HEK293 (cell line): ENCODE results near the gene POLR1E.

Experiments
- CTCF ChIP-seq: fragments of 450-650 bp; formaldehyde crosslinking; IDR thresholded peaks from 2 replicates; pipeline ENCODE4 v1.5.1; 2016; ENCODE audit warnings: missing biosample characterization, missing genetic modification characterization
- EGR2 ChIP-seq: fragments of 450-650 bp; formaldehyde crosslinking; IDR thresholded peaks from 2 replicates; pipeline ENCODE4 v1.5.1; 2016; ENCODE audit warnings: low read depth, missing biosample characterization, missing genetic modification characterization
- SP2 ChIP-seq: fragments of 450-650 bp; formaldehyde crosslinking; IDR thresholded peaks from 2 replicates; pipeline ENCODE4 v1.5.1; 2016; ENCODE audit warnings: missing biosample characterization, missing genetic modification characterization
- ZBTB11 ChIP-seq: fragments of 450-650 bp; formaldehyde crosslinking; conservative IDR thresholded peaks from 2 replicates; pipeline ENCODE4 v1.5.1; 2016; ENCODE audit warnings: low read depth, missing biosample characterization, missing genetic modification characterization
- ZNF23 ChIP-seq: fragments of 450-650 bp; formaldehyde crosslinking; IDR thresholded peaks from 2 replicates; pipeline ENCODE4 v1.5.1; 2016; ENCODE audit warnings: missing biosample characterization, missing genetic modification characterization, borderline replicate concordance
- ZNF362 ChIP-seq: fragments of 450-650 bp; formaldehyde crosslinking; IDR thresholded peaks from 2 replicates; pipeline ENCODE4 v1.5.1; 2016; ENCODE audit warnings: missing biosample characterization, missing genetic modification characterization
- ZNF510 ChIP-seq: fragments of 450-650 bp; formaldehyde crosslinking; IDR thresholded peaks from 2 replicates; pipeline ENCODE4 v1.5.1; 2018; ENCODE audit warnings: mild to moderate bottlenecking, missing genetic modification characterization, missing biosample characterization; ENCODE audit not compliant: insufficient replicate concordance
- ZNF513 ChIP-seq: fragments of 450-650 bp; IDR thresholded peaks from 2 replicates; pipeline ENCODE4 v1.5.1; 2018; ENCODE audit warnings: missing biosample characterization, missing genetic modification characterization
- ZNF654 ChIP-seq: fragments of 450-650 bp; formaldehyde crosslinking; IDR thresholded peaks from 2 replicates; pipeline ENCODE4 v1.5.1; 2016; ENCODE audit warnings: low read depth, missing biosample characterization, missing genetic modification characterization
- ZNF785 ChIP-seq: fragments of 450-650 bp; formaldehyde crosslinking; IDR thresholded peaks from 2 replicates; pipeline ENCODE4 v1.5.1; 2016; ENCODE audit warnings: missing biosample characterization, missing genetic modification characterization
- ZNF830 ChIP-seq: fragments of 450-650 bp; IDR thresholded peaks from 2 replicates; pipeline ENCODE4 v1.5.0; 2018; ENCODE audit warnings: missing biosample characterization, missing genetic modification characterization, low read depth, mild to moderate bottlenecking, moderate library complexity
- ZSCAN23 ChIP-seq: fragments of 450-650 bp; formaldehyde crosslinking; IDR thresholded peaks from 2 replicates; pipeline ENCODE4 v1.5.1; 2016; ENCODE audit warnings: missing biosample characterization, missing genetic modification characterization

- no peak for TF ChIP-seq CTCF (tag by site-specific recombination)
- no peak for TF ChIP-seq ZBTB11 (tag by site-specific recombination)
- no peak for TF ChIP-seq ZNF510 (tag by site-specific recombination)
- TF ChIP-seq ZSCAN23 (tag by site-specific recombination): no peak
- TF ChIP-seq SP2 (tag by site-specific recombination): no peak
- TF ChIP-seq ZNF23 (tag by site-specific recombination): no peak
- no peak for TF ChIP-seq ZNF513 (tag by site-specific recombination)
- TF ChIP-seq ZNF830 (tag by site-specific recombination): no peak
- no peak for TF ChIP-seq ZNF654 (tag by site-specific recombination)
- no peak for TF ChIP-seq EGR2 (tag by site-specific recombination)
- TF ChIP-seq ZNF785: no peak
- no peak for TF ChIP-seq ZNF362 (tag by site-specific recombination)
Measured at GRCh38 chr9:37508135-37508833, 22.5 kb downstream of the POLR1E start.
